ENCODE results near the gene NPHP4. TPM values are rescaled to one million over a fixed set of nuclear protein-coding genes. Genes with fewer than 3 reads are reported as not detected.

NPHP4 gene
- total RNA-seq, 1 experiment from 2014 or later = 20.0 TPM

- POLR2A ChIA-PET = no interaction called here
- BruUV-seq (replicated peaks) = no TSS peak
- Histone ChIP-seq H3K4me1 (ENCODE audit: control insufficient read depth in 1 of 2, insufficient read depth in 2 of 2, low read length in 2 of 2) (peaks cover 5 to 6% of the 10 kb centered on the region in 2 experiments; a peak in 3 of 4 replicates), H3K9ac (ENCODE audit: low read length) (no peak overlapping the region), H3K4me2 (ENCODE audit: low read length) (no peak overlapping the region), H3K36me3 (ENCODE audit: control insufficient read depth in 1 of 2, insufficient read depth in 2 of 2, low read length in 2 of 2) (no peaks in the 10 kb centered on the region), H2AFZ (ENCODE audit: low read depth, low read length, poor library complexity, severe bottlenecking) (no peak overlapping the region), H3K27me3 (ENCODE audit: insufficient read depth, low read length) (no peaks in the 10 kb centered on the region), H3K27ac (ENCODE audit: low read depth, low read length) (no peak overlapping the region), H4K20me1 (ENCODE audit: insufficient read depth) (no peaks in the 10 kb centered on the region), H3K9me2 (ENCODE audit: insufficient read depth) (no peaks in the 10 kb centered on the region), H3K4me3 (replicated peaks in 1 of 2; ENCODE audit: low read depth in 1 of 2, low read length in 2 of 2) (no peak overlapping the region), H3K79me2 (ENCODE audit: insufficient read depth, low read length) (no peaks in the 10 kb centered on the region), H3K9me3 (ENCODE audit: control insufficient read depth in 1 of 2, insufficient read depth in 1 of 2, low read depth in 1 of 2, low read length in 2 of 2) (no peaks in the 10 kb centered on the region)
- DNase-seq (ENCODE audit: low read depth, low spot score) = no peak
- no peak for ATAC-seq
- TF ChIP-seq SIN3A (IDR thresholded peaks at IDR 0.05; ENCODE audit: low read depth) (no peak), ZNF274 (IDR thresholded peaks at IDR 0.05; ENCODE audit: low read depth, low read length) (no peak), MAX (IDR thresholded peaks at IDR 0.05) (no peak), ELF1 (IDR thresholded peaks at IDR 0.05; ENCODE audit: borderline replicate concordance, low read depth) (no peak), POLR2AphosphoS5 (IDR thresholded peaks at IDR 0.05; ENCODE audit: low read depth, low read length) (no peak), SRF (IDR thresholded peaks at IDR 0.05; ENCODE audit: low read depth) (no peak), EZH2phosphoT487 (IDR thresholded peaks at IDR 0.05; ENCODE audit: borderline replicate concordance) (no peak), FOSL1 (IDR thresholded peaks at IDR 0.05; ENCODE audit: low read depth) (no peak), ZFX (IDR thresholded peaks at IDR 0.05) (no peak), JUND (IDR thresholded peaks at IDR 0.05) (no peak), CEBPB (IDR thresholded peaks at IDR 0.05; ENCODE audit: low read depth) (no peak), CTCF (IDR thresholded peaks at IDR 0.05 in 2 of 3, conservative IDR thresholded peaks at IDR 0.05 in 1 of 3; ENCODE audit: borderline replicate concordance in 1 of 3, insufficient read depth in 1 of 3, low read depth in 2 of 3, low read length in 2 of 3) (no peak), EGR1 (IDR thresholded peaks at IDR 0.05; ENCODE audit: low read depth) (no peak), YY1 (IDR thresholded peaks at IDR 0.05; ENCODE audit: extremely low read depth, insufficient replicate concordance, low read depth, low read length) (no peak), EZH2 (IDR thresholded peaks at IDR 0.05) (no peak)
- TF ChIP-seq, protein P1, sequence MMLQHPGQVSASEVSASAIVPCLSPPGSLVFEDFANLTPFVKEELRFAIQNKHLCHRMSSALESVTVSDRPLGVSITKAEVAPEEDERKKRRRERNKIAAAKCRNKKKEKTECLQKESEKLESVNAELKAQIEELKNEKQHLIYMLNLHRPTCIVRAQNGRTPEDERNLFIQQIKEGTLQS (IDR thresholded peaks at IDR 0.05) = no peak
- TF ChIP-seq, protein P2, sequence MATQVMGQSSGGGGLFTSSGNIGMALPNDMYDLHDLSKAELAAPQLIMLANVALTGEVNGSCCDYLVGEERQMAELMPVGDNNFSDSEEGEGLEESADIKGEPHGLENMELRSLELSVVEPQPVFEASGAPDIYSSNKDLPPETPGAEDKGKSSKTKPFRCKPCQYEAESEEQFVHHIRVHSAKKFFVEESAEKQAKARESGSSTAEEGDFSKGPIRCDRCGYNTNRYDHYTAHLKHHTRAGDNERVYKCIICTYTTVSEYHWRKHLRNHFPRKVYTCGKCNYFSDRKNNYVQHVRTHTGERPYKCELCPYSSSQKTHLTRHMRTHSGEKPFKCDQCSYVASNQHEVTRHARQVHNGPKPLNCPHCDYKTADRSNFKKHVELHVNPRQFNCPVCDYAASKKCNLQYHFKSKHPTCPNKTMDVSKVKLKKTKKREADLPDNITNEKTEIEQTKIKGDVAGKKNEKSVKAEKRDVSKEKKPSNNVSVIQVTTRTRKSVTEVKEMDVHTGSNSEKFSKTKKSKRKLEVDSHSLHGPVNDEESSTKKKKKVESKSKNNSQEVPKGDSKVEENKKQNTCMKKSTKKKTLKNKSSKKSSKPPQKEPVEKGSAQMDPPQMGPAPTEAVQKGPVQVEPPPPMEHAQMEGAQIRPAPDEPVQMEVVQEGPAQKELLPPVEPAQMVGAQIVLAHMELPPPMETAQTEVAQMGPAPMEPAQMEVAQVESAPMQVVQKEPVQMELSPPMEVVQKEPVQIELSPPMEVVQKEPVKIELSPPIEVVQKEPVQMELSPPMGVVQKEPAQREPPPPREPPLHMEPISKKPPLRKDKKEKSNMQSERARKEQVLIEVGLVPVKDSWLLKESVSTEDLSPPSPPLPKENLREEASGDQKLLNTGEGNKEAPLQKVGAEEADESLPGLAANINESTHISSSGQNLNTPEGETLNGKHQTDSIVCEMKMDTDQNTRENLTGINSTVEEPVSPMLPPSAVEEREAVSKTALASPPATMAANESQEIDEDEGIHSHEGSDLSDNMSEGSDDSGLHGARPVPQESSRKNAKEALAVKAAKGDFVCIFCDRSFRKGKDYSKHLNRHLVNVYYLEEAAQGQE (IDR thresholded peaks at IDR 0.05; ENCODE audit: low read depth) = no peak
- CTCF ChIA-PET = no interaction called here
- RAD21 ChIA-PET (ENCODE audit: low non-redundant PET in 1 of 2, low total read pairs in 2 of 2, uncharacterized antibody in 2 of 2, unreplicated experiment in 2 of 2) = no interaction called here
- intact Hi-C loops (cut with micrococcal nuclease) = loop anchor here (1.0 kb wide), 1 partner anchor 405 kb away; no protein-coding TSS in a partner anchor
Measured at GRCh38 chr1:5914676-5915365, 77.4 kb downstream of the NPHP4 start.
